Astrocyte of the cerebellum (primary cell): ENCODE results near the gene RSBN1L.

Experiments
- DNase-seq: peaks from one replicate; pipeline ENCODE4 v3.0.0-alpha.2; 2011; ENCODE audit warnings: low read depth
- H3K4me3 ChIP-seq: 2 replicates; pipeline ENCODE4 v1.5.1; 2011; ENCODE audit warnings: mild to moderate bottlenecking, low read depth, low read length, moderate library complexity
- in situ Hi-C: cut with HindIII; loops from 2 replicates; pipeline ENCODE4 v1.10.0; 2017; ENCODE audit warnings: low sequenced_read_pairs
- TF ChIP-seq, protein P1 (sequence below): IDR thresholded peaks from 2 replicates; pipeline ENCODE4 v1.5.1; 2012; ENCODE audit warnings: low read length, low read depth, moderate library complexity, mild to moderate bottlenecking; ENCODE audit errors: missing control alignments

The RSBN1L gene

GRCh38 chr7:77786018-77786417 lies 89.8 kb downstream of the RSBN1L start:
- in situ Hi-C loops = no loop called here
- no peak for DNase-seq
- TF ChIP-seq, protein P1, sequence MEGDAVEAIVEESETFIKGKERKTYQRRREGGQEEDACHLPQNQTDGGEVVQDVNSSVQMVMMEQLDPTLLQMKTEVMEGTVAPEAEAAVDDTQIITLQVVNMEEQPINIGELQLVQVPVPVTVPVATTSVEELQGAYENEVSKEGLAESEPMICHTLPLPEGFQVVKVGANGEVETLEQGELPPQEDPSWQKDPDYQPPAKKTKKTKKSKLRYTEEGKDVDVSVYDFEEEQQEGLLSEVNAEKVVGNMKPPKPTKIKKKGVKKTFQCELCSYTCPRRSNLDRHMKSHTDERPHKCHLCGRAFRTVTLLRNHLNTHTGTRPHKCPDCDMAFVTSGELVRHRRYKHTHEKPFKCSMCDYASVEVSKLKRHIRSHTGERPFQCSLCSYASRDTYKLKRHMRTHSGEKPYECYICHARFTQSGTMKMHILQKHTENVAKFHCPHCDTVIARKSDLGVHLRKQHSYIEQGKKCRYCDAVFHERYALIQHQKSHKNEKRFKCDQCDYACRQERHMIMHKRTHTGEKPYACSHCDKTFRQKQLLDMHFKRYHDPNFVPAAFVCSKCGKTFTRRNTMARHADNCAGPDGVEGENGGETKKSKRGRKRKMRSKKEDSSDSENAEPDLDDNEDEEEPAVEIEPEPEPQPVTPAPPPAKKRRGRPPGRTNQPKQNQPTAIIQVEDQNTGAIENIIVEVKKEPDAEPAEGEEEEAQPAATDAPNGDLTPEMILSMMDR = no peak
- H3K4me3 ChIP-seq = no peak overlapping the region

DNA sequence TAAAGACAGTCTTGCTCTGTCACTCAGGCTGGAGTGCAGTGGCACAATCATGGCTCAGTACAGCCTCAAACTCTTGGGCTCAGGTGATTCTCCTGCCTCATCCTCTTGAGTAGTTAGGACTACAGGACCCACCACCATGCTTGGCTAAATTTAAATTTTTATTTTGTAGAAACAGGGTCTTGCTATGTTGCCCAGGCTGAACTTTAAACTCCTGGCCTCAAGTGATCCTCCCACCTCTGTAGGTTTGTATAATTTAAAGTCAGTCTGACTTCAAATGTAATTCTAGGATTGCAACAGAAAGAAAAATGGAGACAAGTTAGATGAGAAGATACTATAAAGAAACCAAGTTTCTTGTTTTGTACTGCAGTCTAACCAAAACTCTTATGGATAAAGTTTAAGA lies 90.5 kb downstream of the RSBN1L start:
- TF ChIP-seq, protein P1 = no peak
- no peak overlapping the region for H3K4me3 ChIP-seq
- in situ Hi-C loops = no loop called here
- no peak for DNase-seq

GRCh38 chr7:77788327-77788902 lies 92.2 kb downstream of the RSBN1L start:
- no peak for DNase-seq
- H3K4me3 ChIP-seq = no peak overlapping the region
- TF ChIP-seq, protein P1 = no peak
- in situ Hi-C loops = no loop called here

GRCh38 chr7:77791336-77791735 lies 95.1 kb downstream of the RSBN1L start:
- TF ChIP-seq, protein P1 = no peak
- no peak for DNase-seq
- in situ Hi-C loops = no loop called here
- no peak overlapping the region for H3K4me3 ChIP-seq

- TF ChIP-seq, protein P1 = no peak
- in situ Hi-C loops = no loop called here
- H3K4me3 ChIP-seq = no peak overlapping the region
- DNase-seq = no peak
Observed at GRCh38 chr7:77791956-77792355, 95.7 kb downstream of the RSBN1L start.

DNA sequence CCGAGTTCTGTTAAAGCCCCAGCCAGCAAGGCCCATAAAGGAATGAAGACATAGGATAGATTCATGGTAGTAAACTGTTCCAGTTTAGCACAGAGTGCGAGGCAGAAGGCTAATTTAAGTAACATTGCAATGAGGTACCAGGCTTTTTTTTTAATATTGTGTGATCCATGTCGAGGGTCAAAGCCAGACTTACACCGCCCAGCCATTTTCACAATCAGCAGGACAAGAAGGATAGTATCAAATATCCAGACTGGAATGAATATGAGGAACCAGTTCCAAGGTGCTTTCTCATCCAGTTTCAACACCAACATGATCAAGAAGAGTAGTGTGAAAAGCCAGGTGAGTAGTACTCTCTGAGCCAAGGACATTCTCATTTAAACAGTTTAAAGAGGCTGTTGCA lies 97.7 kb downstream of the RSBN1L start:
- DNase-seq = no peak
- no peak overlapping the region for H3K4me3 ChIP-seq
- in situ Hi-C loops = no loop called here
- TF ChIP-seq, protein P1 = no peak

GRCh38 chr7:77796109-77796508 lies 99.8 kb downstream of the RSBN1L start:
- TF ChIP-seq, protein P1 = no peak
- no peak for DNase-seq
- in situ Hi-C loops = loop anchor here (5.0 kb wide), 1 partner anchor 51 kb away; no protein-coding TSS in a partner anchor
- no peak overlapping the region for H3K4me3 ChIP-seq
